ENCODE data around the gene COL20A1. TPM values are rescaled to one million over a fixed set of nuclear protein-coding genes. Genes with fewer than 3 reads are reported as not detected.

COL20A1 gene
- total RNA-seq, 1 experiment from 2014 or later, result 0.23 TPM

GRCh38 chr20:63261060-63261794, 31.8 kb upstream of the COL20A1 start:
- in situ Hi-C loops (cut with HindIII; ENCODE audit: low pct_unique_long_range_greater_than_20kb, low sequenced_read_pairs), result no loop called here
- POLR2A ChIA-PET, result no interaction called here
- DNase-seq (ENCODE audit: low read depth, low spot score), result no peak

DNA sequence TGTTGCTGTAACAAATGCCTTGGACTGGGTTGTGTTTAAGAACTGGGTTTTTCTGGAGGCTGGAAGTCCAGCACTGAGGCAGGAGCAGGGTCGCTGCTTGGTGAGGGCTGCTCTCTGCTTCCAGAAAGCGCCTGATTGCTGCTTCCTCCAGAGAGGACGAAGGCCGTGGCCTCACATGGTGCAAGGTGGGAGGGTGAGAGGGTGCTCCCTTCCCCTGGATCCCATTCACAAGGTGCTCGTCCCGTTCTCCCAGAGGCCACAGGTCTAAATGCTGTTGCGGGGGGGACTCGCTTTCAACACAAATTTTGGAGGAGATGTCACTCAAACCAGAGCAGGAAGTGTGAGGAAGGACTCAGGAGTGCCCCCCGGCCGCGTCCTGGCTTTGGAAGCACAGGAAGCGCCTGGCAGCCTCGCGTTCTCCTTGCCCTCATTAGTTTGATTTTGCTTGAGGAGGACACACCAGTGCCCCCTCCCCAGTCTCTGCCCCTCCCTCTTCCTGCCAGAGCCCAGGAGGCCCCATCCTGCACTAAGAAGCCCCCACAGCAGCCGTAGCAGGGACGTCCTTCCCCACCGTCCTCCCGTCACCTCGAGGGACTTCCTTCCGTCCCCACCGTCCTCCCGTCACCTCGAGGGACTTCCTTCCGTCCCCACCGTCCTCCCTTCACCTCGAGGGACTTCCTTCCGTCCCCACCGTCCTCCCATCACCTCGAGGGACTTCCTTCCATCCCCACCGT, 31.0 kb upstream of the COL20A1 start:
- H3K27ac ChIP-seq (ENCODE audit: low read length), result no peak overlapping the region
- TF ChIP-seq CTCF (IDR thresholded peaks at IDR 0.05) (no peak), SIN3A (IDR thresholded peaks at IDR 0.05; ENCODE audit: borderline replicate concordance, insufficient read depth, low read depth, low read length) (no peak), TCF7L2 (IDR thresholded peaks at IDR 0.05; ENCODE audit: low read depth, low read length) (no peak), POLR2AphosphoS5 (IDR thresholded peaks at IDR 0.05; ENCODE audit: low read depth, low read length) (no peak), REST (IDR thresholded peaks at IDR 0.05; ENCODE audit: insufficient read depth in 1 of 2, low read depth in 2 of 2, low read length in 1 of 2) (no peak)
- in situ Hi-C loops (cut with HindIII; ENCODE audit: low pct_unique_long_range_greater_than_20kb, low sequenced_read_pairs) (no loop called here), intact Hi-C loops (cut with micrococcal nuclease; ENCODE audit: unreplicated experiment) (no loop called here)
- H3K4me1 ChIP-seq (ENCODE audit: control insufficient read depth, insufficient read depth, low read length), result no peaks in the 10 kb centered on the region
- H3K9me3 ChIP-seq (ENCODE audit: control insufficient read depth, insufficient read depth, low read depth, low read length), result no peaks in the 10 kb centered on the region
- BruUV-seq (replicated peaks), result no TSS peak
- H3K36me3 ChIP-seq (ENCODE audit: control insufficient read depth, insufficient read depth, low read length), result no peaks in the 10 kb centered on the region
- no peak for ATAC-seq
- ChIA-PET CTCF (no interaction called here), POLR2A (no interaction called here)
- H3K27me3 ChIP-seq (ENCODE audit: control insufficient read depth, insufficient read depth, low read length), result no peaks in the 10 kb centered on the region
- no peak overlapping the region for H3K4me3 ChIP-seq (ENCODE audit: low read depth in 2 of 2, low read length in 2 of 2)
- no peak for DNase-seq (ENCODE audit: low read depth, low spot score)

More at GRCh38 chr20:63261060-63261794, 31.8 kb upstream of the COL20A1 start:
- H3K4me3 ChIP-seq (ENCODE audit: low read depth in 2 of 2, low read length in 2 of 2), result no peak overlapping the region
- no peak overlapping the region for H3K27ac ChIP-seq (ENCODE audit: low read length)
- TF ChIP-seq CTCF (IDR thresholded peaks at IDR 0.05) (no peak), POLR2AphosphoS5 (IDR thresholded peaks at IDR 0.05; ENCODE audit: low read depth, low read length) (no peak)
- no peaks in the 10 kb centered on the region for H3K27me3 ChIP-seq (ENCODE audit: control insufficient read depth, insufficient read depth, low read length)
- ATAC-seq, result peak; percentile 23; the same call in 1 of the 2 replicates
- CTCF ChIA-PET, result no interaction called here
- no TSS peak for BruUV-seq (replicated peaks)
- H3K4me1 ChIP-seq (ENCODE audit: control insufficient read depth, insufficient read depth, low read length), result no peaks in the 10 kb centered on the region
- H3K9me3 ChIP-seq (ENCODE audit: control insufficient read depth, insufficient read depth, low read depth, low read length), result no peaks in the 10 kb centered on the region
- intact Hi-C loops (cut with micrococcal nuclease; ENCODE audit: unreplicated experiment), result no loop called here
- H3K36me3 ChIP-seq (ENCODE audit: control insufficient read depth, insufficient read depth, low read length), result no peaks in the 10 kb centered on the region
